Ectodermal cell (in vitro differentiated cells): ENCODE data around the gene TBX2.
"Not testable (repeated sequence)": the region's sequence is repeated elsewhere in the genome, so short reads cannot be mapped to it uniquely, and the experiment has no call there.

Source experiments
- H3K27ac ChIP-seq: 2 replicates; pipeline ENCODE4 v1.7.0; 2013; ENCODE audit warnings: mild to moderate bottlenecking, low read depth, low read length; ENCODE audit not compliant: insufficient read depth, poor library complexity, severe bottlenecking
- H3K27me3 ChIP-seq: 2 replicates; pipeline ENCODE4 v1.7.0; 2013; ENCODE audit warnings: mild to moderate bottlenecking, low read length; ENCODE audit not compliant: insufficient read depth, control insufficient read depth, poor library complexity, severe bottlenecking
- H3K36me3 ChIP-seq: one replicate; pipeline ENCODE4 v1.7.0; 2013; ENCODE audit warnings: low read length; ENCODE audit not compliant: control insufficient read depth, insufficient read depth
- H3K4me1 ChIP-seq: one replicate; pipeline ENCODE4 v1.7.0; 2013; ENCODE audit warnings: low read length; ENCODE audit not compliant: control insufficient read depth, insufficient read depth
- H3K4me3 ChIP-seq: 2 replicates; pipeline ENCODE4 v1.7.0; 2013; ENCODE audit warnings: low read depth, low read length, control low read depth; ENCODE audit not compliant: insufficient read depth
- H3K9me3 ChIP-seq: 2 replicates; pipeline ENCODE4 v1.7.0; 2013; ENCODE audit warnings: mild to moderate bottlenecking, low read length, moderate library complexity; ENCODE audit not compliant: control insufficient read depth
- WGBS, 2 experiments: methylation state at CpG; one replicate each; pipeline ENCODE4 v1.1.7; 2013; ENCODE audit warnings: missing lambda C conversion rate in 2 of 2; 5-methylcytosine and 5-hydroxymethylcytosine counted together

Gene TBX2

GRCh38 chr17:61449140-61449539 is 49.5 kb downstream of the TBX2 start:
- not testable (repeated sequence) for H3K4me3 ChIP-seq, H3K36me3 ChIP-seq, H3K9me3 ChIP-seq, H3K27ac ChIP-seq
- 79 to 84% methylated on average over 4 of the region's 4 CpGs for WGBS, 2 experiments
- Histone ChIP-seq H3K27me3 (peaks cover 72% of the 10 kb centered on the region), H3K4me1 (peaks cover 13% of the 10 kb centered on the region)

- Histone ChIP-seq H3K4me1 (peaks cover 13% of the 10 kb centered on the region), H3K4me3 (no peak overlapping the region), H3K27ac (no peak overlapping the region), H3K9me3 (no peaks in the 10 kb centered on the region), H3K27me3 (peaks cover 80% of the 10 kb centered on the region), H3K36me3 (no peaks in the 10 kb centered on the region)
- WGBS, 2 experiments: 92 to 93% methylated on average over 9 of the region's 9 CpGs
Measured at GRCh38 chr17:61449707-61450640, 50.3 kb downstream of the TBX2 start.

- Histone ChIP-seq H3K27ac (no peak overlapping the region), H3K4me1 (peaks cover 13% of the 10 kb centered on the region), H3K27me3 (peaks cover 89% of the 10 kb centered on the region), H3K4me3 (no peak overlapping the region), H3K36me3 (no peaks in the 10 kb centered on the region), H3K9me3 (no peaks in the 10 kb centered on the region)
- WGBS, 2 experiments: 19 to 22% methylated on average over 19 of the region's 19 CpGs
Measured at GRCh38 chr17:61450641-61451537, 51.2 kb downstream of the TBX2 start.

- H3K9me3 ChIP-seq: no peaks in the 10 kb centered on the region
- no peaks in the 10 kb centered on the region for H3K36me3 ChIP-seq
- H3K27me3 ChIP-seq: peaks cover 95% of the 10 kb centered on the region
- peaks cover 13% of the 10 kb centered on the region for H3K4me1 ChIP-seq
- 1% methylated on average over 75 of the region's 75 CpGs for WGBS, 2 experiments
- H3K27ac ChIP-seq: no peak overlapping the region
- H3K4me3 ChIP-seq: peak overlapping the region; percentile 23
Measured at GRCh38 chr17:61451538-61452300, 52.1 kb downstream of the TBX2 start.

- no peaks in the 10 kb centered on the region for H3K9me3 ChIP-seq
- peaks cover 95% of the 10 kb centered on the region for H3K27me3 ChIP-seq
- no peaks in the 10 kb centered on the region for H3K36me3 ChIP-seq
- peak within 1 kb of the TSS; percentile 23 for H3K4me3 ChIP-seq
- no peak within 1 kb of the TSS for H3K27ac ChIP-seq
- WGBS, 2 experiments: 1 to 2% methylated on average over 56 of the region's 59 CpGs
- peaks cover 16% of the 10 kb centered on the region for H3K4me1 ChIP-seq
Measured at GRCh38 chr17:61452301-61453290, 53.0 kb downstream of the TBX2 start, which contains the start of gene TBX4. Gene TBX4 (plus strand): TSS chr17:61452422. CDS start chr17:61456491, 4,069 bp downstream.

GRCh38 chr17:61453566-61454380 is 54.1 kb downstream of the TBX2 start:
- no peaks in the 10 kb centered on the region for H3K36me3 ChIP-seq
- H3K4me3 ChIP-seq: no peak overlapping the region
- H3K4me1 ChIP-seq: peaks cover 21% of the 10 kb centered on the region
- no peak overlapping the region for H3K27ac ChIP-seq
- WGBS, 2 experiments: 13 to 15% methylated on average over 13 to 17 of the region's 17 CpGs
- H3K27me3 ChIP-seq: peaks cover 99% of the 10 kb centered on the region
- no peaks in the 10 kb centered on the region for H3K9me3 ChIP-seq

- Histone ChIP-seq H3K27ac (no peak overlapping the region), H3K36me3 (no peaks in the 10 kb centered on the region), H3K27me3 (peaks cover 100% of the 10 kb centered on the region), H3K4me1 (peaks cover 21% of the 10 kb centered on the region), H3K9me3 (no peaks in the 10 kb centered on the region), H3K4me3 (no peak overlapping the region)
- WGBS, 2 experiments: 3% methylated on average over 86 of the region's 86 CpGs
Measured at GRCh38 chr17:61454381-61455323, 55.0 kb downstream of the TBX2 start.
